ENCODE data around the gene DCLK1.

The DCLK1 gene

GRCh38 chr13:35839806-35840205 is 291.4 kb downstream of the DCLK1 start:
- H2AFZ ChIP-seq (ENCODE audit: insufficient read depth, low read length, poor library complexity), result no peak overlapping the region
- no peaks in the 10 kb centered on the region for H3K36me3 ChIP-seq (ENCODE audit: control insufficient read depth in 1 of 2, insufficient read depth in 2 of 2, low read length in 2 of 2)
- no peak overlapping the region for H2AK5ac ChIP-seq (ENCODE audit: low read length)
- H3K23ac ChIP-seq (ENCODE audit: low read length), result no peak overlapping the region
- DNase-seq, result no peak
- H3K79me1 ChIP-seq (ENCODE audit: low read length), result no peaks in the 10 kb centered on the region
- no peak overlapping the region for H3K27ac ChIP-seq (ENCODE audit: low read depth, low read length)
- no peaks in the 10 kb centered on the region for H3K9me3 ChIP-seq (ENCODE audit: insufficient read depth, low read depth, low read length)
- no peak overlapping the region for H3K4me2 ChIP-seq (ENCODE audit: low read length)
- H3K4me1 ChIP-seq (ENCODE audit: control insufficient read depth in 1 of 2, insufficient read depth in 2 of 2, low read length in 2 of 2), result no peaks in the 10 kb centered on the region
- no peak overlapping the region for H3K14ac ChIP-seq (ENCODE audit: low read length)
- H4K91ac ChIP-seq (ENCODE audit: low read depth, low read length), result no peak overlapping the region
- no peak overlapping the region for H2BK120ac ChIP-seq (ENCODE audit: insufficient read depth, low read length, poor library complexity)
- H3K27me3 ChIP-seq (ENCODE audit: insufficient read depth, low read length), result no peaks in the 10 kb centered on the region
- no peak overlapping the region for H2BK12ac ChIP-seq (ENCODE audit: low read length)
- H3K9ac ChIP-seq (ENCODE audit: low read length), result no peak overlapping the region
- no peak overlapping the region for H3K4ac ChIP-seq (ENCODE audit: low read depth, low read length)
- no CpG with 5 or more reads among the region's 5 CpGs for WGBS (ENCODE audit: extremely low coverage, insufficient coverage, insufficient read length)
- H3K79me2 ChIP-seq (ENCODE audit: control insufficient read depth, insufficient read depth, low read length, poor library complexity), result no peaks in the 10 kb centered on the region
- no peak overlapping the region for H4K12ac ChIP-seq (ENCODE audit: low read depth, low read length)
- H3K18ac ChIP-seq (ENCODE audit: low read length), result no peak overlapping the region
- no peak overlapping the region for H3K4me3 ChIP-seq (ENCODE audit: low read depth, low read length)
- H2BK5ac ChIP-seq (ENCODE audit: low read depth, low read length, poor library complexity), result no peak overlapping the region
- no peak overlapping the region for H4K8ac ChIP-seq (ENCODE audit: low read depth, low read length)

GRCh38 chr13:35838356-35838755 is 292.8 kb downstream of the DCLK1 start:
- Histone ChIP-seq H3K79me2 (ENCODE audit: control insufficient read depth, insufficient read depth, low read length, poor library complexity) (no peaks in the 10 kb centered on the region), H3K9me3 (ENCODE audit: insufficient read depth, low read depth, low read length) (no peaks in the 10 kb centered on the region), H4K91ac (ENCODE audit: low read depth, low read length) (no peak overlapping the region), H3K18ac (ENCODE audit: low read length) (no peak overlapping the region), H3K4ac (ENCODE audit: low read depth, low read length) (no peak overlapping the region), H3K27ac (ENCODE audit: low read depth, low read length) (no peak overlapping the region), H3K14ac (ENCODE audit: low read length) (no peak overlapping the region), H2BK5ac (ENCODE audit: low read depth, low read length, poor library complexity) (no peak overlapping the region), H2AK5ac (ENCODE audit: low read length) (no peak overlapping the region), H2BK120ac (ENCODE audit: insufficient read depth, low read length, poor library complexity) (no peak overlapping the region), H3K27me3 (ENCODE audit: insufficient read depth, low read length) (no peaks in the 10 kb centered on the region), H3K4me3 (ENCODE audit: low read depth, low read length) (no peak overlapping the region), H4K8ac (ENCODE audit: low read depth, low read length) (no peak overlapping the region), H2BK12ac (ENCODE audit: low read length) (no peak overlapping the region), H3K4me2 (ENCODE audit: low read length) (no peak overlapping the region), H2AFZ (ENCODE audit: insufficient read depth, low read length, poor library complexity) (no peak overlapping the region), H3K4me1 (ENCODE audit: control insufficient read depth in 1 of 2, insufficient read depth in 2 of 2, low read length in 2 of 2) (no peaks in the 10 kb centered on the region), H3K23ac (ENCODE audit: low read length) (no peak overlapping the region), H3K9ac (ENCODE audit: low read length) (no peak overlapping the region), H4K12ac (ENCODE audit: low read depth, low read length) (no peak overlapping the region), H3K36me3 (ENCODE audit: control insufficient read depth in 1 of 2, insufficient read depth in 2 of 2, low read length in 2 of 2) (no peaks in the 10 kb centered on the region), H3K79me1 (ENCODE audit: low read length) (no peaks in the 10 kb centered on the region)
- DNase-seq, result peak; percentile 5 to 89
- no CpG with 5 or more reads among the region's 1 CpG for WGBS (ENCODE audit: extremely low coverage, insufficient coverage, insufficient read length)

- WGBS (ENCODE audit: extremely low coverage, insufficient coverage, insufficient read length), result no CpG with 5 or more reads among the region's 7 CpGs
- no peak overlapping the region for H3K14ac ChIP-seq (ENCODE audit: low read length)
- H3K79me1 ChIP-seq (ENCODE audit: low read length), result no peaks in the 10 kb centered on the region
- no peak overlapping the region for H3K9ac ChIP-seq (ENCODE audit: low read length)
- H2AFZ ChIP-seq (ENCODE audit: insufficient read depth, low read length, poor library complexity), result no peak overlapping the region
- H2AK5ac ChIP-seq (ENCODE audit: low read length), result no peak overlapping the region
- H2BK5ac ChIP-seq (ENCODE audit: low read depth, low read length, poor library complexity), result no peak overlapping the region
- no peak overlapping the region for H4K91ac ChIP-seq (ENCODE audit: low read depth, low read length)
- no peak overlapping the region for H2BK120ac ChIP-seq (ENCODE audit: insufficient read depth, low read length, poor library complexity)
- no peak overlapping the region for H4K12ac ChIP-seq (ENCODE audit: low read depth, low read length)
- no peak overlapping the region for H3K4me2 ChIP-seq (ENCODE audit: low read length)
- H3K9me3 ChIP-seq (ENCODE audit: insufficient read depth, low read depth, low read length), result no peaks in the 10 kb centered on the region
- no peak overlapping the region for H3K18ac ChIP-seq (ENCODE audit: low read length)
- H3K23ac ChIP-seq (ENCODE audit: low read length), result no peak overlapping the region
- no peak for DNase-seq
- no peak overlapping the region for H2BK12ac ChIP-seq (ENCODE audit: low read length)
- H3K79me2 ChIP-seq (ENCODE audit: control insufficient read depth, insufficient read depth, low read length, poor library complexity), result no peaks in the 10 kb centered on the region
- H4K8ac ChIP-seq (ENCODE audit: low read depth, low read length), result no peak overlapping the region
- H3K4me1 ChIP-seq (ENCODE audit: control insufficient read depth in 1 of 2, insufficient read depth in 2 of 2, low read length in 2 of 2), result no peaks in the 10 kb centered on the region
- H3K4me3 ChIP-seq (ENCODE audit: low read depth, low read length), result no peak overlapping the region
- H3K4ac ChIP-seq (ENCODE audit: low read depth, low read length), result no peak overlapping the region
- no peaks in the 10 kb centered on the region for H3K27me3 ChIP-seq (ENCODE audit: insufficient read depth, low read length)
- H3K27ac ChIP-seq (ENCODE audit: low read depth, low read length), result no peak overlapping the region
- no peaks in the 10 kb centered on the region for H3K36me3 ChIP-seq (ENCODE audit: control insufficient read depth in 1 of 2, insufficient read depth in 2 of 2, low read length in 2 of 2)
Measured at GRCh38 chr13:35836446-35836845, 294.7 kb downstream of the DCLK1 start.

- no peaks in the 10 kb centered on the region for H3K79me1 ChIP-seq (ENCODE audit: low read length)
- no peak overlapping the region for H2BK12ac ChIP-seq (ENCODE audit: low read length)
- H3K36me3 ChIP-seq (ENCODE audit: control insufficient read depth in 1 of 2, insufficient read depth in 2 of 2, low read length in 2 of 2), result no peaks in the 10 kb centered on the region
- H3K14ac ChIP-seq (ENCODE audit: low read length), result no peak overlapping the region
- H3K27me3 ChIP-seq (ENCODE audit: insufficient read depth, low read length), result no peaks in the 10 kb centered on the region
- H3K4ac ChIP-seq (ENCODE audit: low read depth, low read length), result no peak overlapping the region
- no peak for DNase-seq
- H3K9ac ChIP-seq (ENCODE audit: low read length), result no peak overlapping the region
- no peak overlapping the region for H3K18ac ChIP-seq (ENCODE audit: low read length)
- H3K27ac ChIP-seq (ENCODE audit: low read depth, low read length), result no peak overlapping the region
- no peaks in the 10 kb centered on the region for H3K79me2 ChIP-seq (ENCODE audit: control insufficient read depth, insufficient read depth, low read length, poor library complexity)
- H3K23ac ChIP-seq (ENCODE audit: low read length), result no peak overlapping the region
- no peaks in the 10 kb centered on the region for H3K9me3 ChIP-seq (ENCODE audit: insufficient read depth, low read depth, low read length)
- no peaks in the 10 kb centered on the region for H3K4me1 ChIP-seq (ENCODE audit: control insufficient read depth in 1 of 2, insufficient read depth in 2 of 2, low read length in 2 of 2)
- no peak overlapping the region for H4K12ac ChIP-seq (ENCODE audit: low read depth, low read length)
- no peak overlapping the region for H2BK120ac ChIP-seq (ENCODE audit: insufficient read depth, low read length, poor library complexity)
- H2BK5ac ChIP-seq (ENCODE audit: low read depth, low read length, poor library complexity), result no peak overlapping the region
- no peak overlapping the region for H3K4me2 ChIP-seq (ENCODE audit: low read length)
- H2AFZ ChIP-seq (ENCODE audit: insufficient read depth, low read length, poor library complexity), result no peak overlapping the region
- H4K8ac ChIP-seq (ENCODE audit: low read depth, low read length), result no peak overlapping the region
- no CpG with 5 or more reads among the region's 4 CpGs for WGBS (ENCODE audit: extremely low coverage, insufficient coverage, insufficient read length)
- no peak overlapping the region for H3K4me3 ChIP-seq (ENCODE audit: low read depth, low read length)
- no peak overlapping the region for H2AK5ac ChIP-seq (ENCODE audit: low read length)
- no peak overlapping the region for H4K91ac ChIP-seq (ENCODE audit: low read depth, low read length)
Measured at GRCh38 chr13:35835989-35836388, 295.2 kb downstream of the DCLK1 start.

All from trophoblast cell (in vitro differentiated cells and primary cell).